Measurements from ENCODE around the gene OLA1. TPM values are rescaled to one million over a fixed set of nuclear protein-coding genes. Genes with fewer than 3 reads are reported as not detected.

The OLA1 gene
- total and polyA plus RNA-seq, 2 of the 4 experiments (the other 2 are of a cell fraction): 54.7 to 71.2 TPM

DNA sequence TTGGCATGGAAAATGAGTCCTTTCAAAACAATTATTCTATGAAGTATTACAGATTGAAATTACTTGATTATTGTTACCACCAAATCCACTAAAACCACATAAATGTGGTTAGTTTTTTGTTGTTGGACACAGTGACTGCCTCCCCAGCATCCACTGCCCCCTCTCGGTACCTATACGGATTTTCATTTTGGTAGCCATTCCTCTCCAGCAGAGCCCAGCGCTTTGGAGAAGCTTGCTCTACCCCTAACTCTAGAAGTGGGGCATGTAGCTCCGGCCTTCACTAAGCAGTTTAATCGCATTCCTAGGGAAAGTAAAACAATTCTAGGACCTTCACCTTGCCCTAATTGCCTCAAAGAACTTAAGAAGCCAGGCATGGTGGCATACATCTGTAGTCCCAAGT, 24.2 kb downstream of the OLA1 start:
- no peak overlapping the region for H2AK9ac ChIP-seq (replicated peaks; ENCODE audit: low read depth, low read length, poor library complexity)
- TF ChIP-seq RCOR1 (IDR thresholded peaks at IDR 0.05; ENCODE audit: insufficient replicate concordance, low read length): no peak
- TF ChIP-seq POLR2A (IDR thresholded peaks at IDR 0.05; ENCODE audit: low read depth, low read length): no peak
- TF ChIP-seq, protein P1, sequence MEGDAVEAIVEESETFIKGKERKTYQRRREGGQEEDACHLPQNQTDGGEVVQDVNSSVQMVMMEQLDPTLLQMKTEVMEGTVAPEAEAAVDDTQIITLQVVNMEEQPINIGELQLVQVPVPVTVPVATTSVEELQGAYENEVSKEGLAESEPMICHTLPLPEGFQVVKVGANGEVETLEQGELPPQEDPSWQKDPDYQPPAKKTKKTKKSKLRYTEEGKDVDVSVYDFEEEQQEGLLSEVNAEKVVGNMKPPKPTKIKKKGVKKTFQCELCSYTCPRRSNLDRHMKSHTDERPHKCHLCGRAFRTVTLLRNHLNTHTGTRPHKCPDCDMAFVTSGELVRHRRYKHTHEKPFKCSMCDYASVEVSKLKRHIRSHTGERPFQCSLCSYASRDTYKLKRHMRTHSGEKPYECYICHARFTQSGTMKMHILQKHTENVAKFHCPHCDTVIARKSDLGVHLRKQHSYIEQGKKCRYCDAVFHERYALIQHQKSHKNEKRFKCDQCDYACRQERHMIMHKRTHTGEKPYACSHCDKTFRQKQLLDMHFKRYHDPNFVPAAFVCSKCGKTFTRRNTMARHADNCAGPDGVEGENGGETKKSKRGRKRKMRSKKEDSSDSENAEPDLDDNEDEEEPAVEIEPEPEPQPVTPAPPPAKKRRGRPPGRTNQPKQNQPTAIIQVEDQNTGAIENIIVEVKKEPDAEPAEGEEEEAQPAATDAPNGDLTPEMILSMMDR (conservative IDR thresholded peaks at IDR 0.05; ENCODE audit: low read depth, low read length): no peak
- TF ChIP-seq MAFK (IDR thresholded peaks at IDR 0.05; ENCODE audit: low read depth, low read length): no peak
- TF ChIP-seq BHLHE40 (IDR thresholded peaks at IDR 0.05; ENCODE audit: low read depth, low read length): no peak
- no peak for TF ChIP-seq MXI1 (IDR thresholded peaks at IDR 0.05; ENCODE audit: borderline replicate concordance, low read depth, low read length)
- TF ChIP-seq RAD21 (IDR thresholded peaks at IDR 0.05; ENCODE audit: low read length): no peak
- TF ChIP-seq SMC3 (IDR thresholded peaks at IDR 0.05; ENCODE audit: low read depth, low read length): no peak
- no peak for TF ChIP-seq NFE2L2 (IDR thresholded peaks at IDR 0.05; ENCODE audit: low read depth, low read length)
- TF ChIP-seq, protein P2, sequence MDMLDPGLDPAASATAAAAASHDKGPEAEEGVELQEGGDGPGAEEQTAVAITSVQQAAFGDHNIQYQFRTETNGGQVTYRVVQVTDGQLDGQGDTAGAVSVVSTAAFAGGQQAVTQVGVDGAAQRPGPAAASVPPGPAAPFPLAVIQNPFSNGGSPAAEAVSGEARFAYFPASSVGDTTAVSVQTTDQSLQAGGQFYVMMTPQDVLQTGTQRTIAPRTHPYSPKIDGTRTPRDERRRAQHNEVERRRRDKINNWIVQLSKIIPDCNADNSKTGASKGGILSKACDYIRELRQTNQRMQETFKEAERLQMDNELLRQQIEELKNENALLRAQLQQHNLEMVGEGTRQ (IDR thresholded peaks at IDR 0.05; ENCODE audit: low read depth, low read length): no peak
- TF ChIP-seq RFX5 (IDR thresholded peaks at IDR 0.05; ENCODE audit: low read depth, low read length): no peak
- no peak for TF ChIP-seq FOS (IDR thresholded peaks at IDR 0.05; ENCODE audit: low read depth, low read length)
- TF ChIP-seq CHD1 (IDR thresholded peaks at IDR 0.05; ENCODE audit: low read depth, low read length): no peak
- in situ Hi-C loops (cut with MboI; ENCODE audit: low sequenced_read_pairs): no loop called here
- H4K20me1 ChIP-seq (ENCODE audit: insufficient read depth, low read length): no peaks in the 10 kb centered on the region
- no CpG with 5 or more reads among the region's 5 CpGs for WGBS, 2 experiments (ENCODE audit: extremely low coverage in 2 of 2, insufficient read length in 1 of 2)
- no peak overlapping the region for H3K18ac ChIP-seq (ENCODE audit: low read depth, low read length)
- no peak overlapping the region for H3K9ac ChIP-seq (ENCODE audit: low read depth, low read length)
- no peaks in the 10 kb centered on the region for H3K4me1 ChIP-seq (ENCODE audit: control insufficient read depth, insufficient read depth, low read length)
- no peak overlapping the region for H3K56ac ChIP-seq (ENCODE audit: extremely low read depth, insufficient read depth, low read length)
- H4K5ac ChIP-seq (ENCODE audit: low read depth, low read length): no peak overlapping the region
- H3K4me3 ChIP-seq (ENCODE audit: insufficient read depth, low read depth, low read length): no peak overlapping the region
- H2AFZ ChIP-seq (replicated peaks; ENCODE audit: low read length, poor library complexity): no peak overlapping the region
- dilution Hi-C loops (cut with HindIII; ENCODE audit: low sequenced_read_pairs, unreplicated experiment): no loop called here
- H4K8ac ChIP-seq (ENCODE audit: low read depth in 2 of 2, low read length in 2 of 2): no peak overlapping the region
- no peaks in the 10 kb centered on the region for H3K27me3 ChIP-seq (ENCODE audit: control insufficient read depth, insufficient read depth, low read length)
- H3K4ac ChIP-seq (ENCODE audit: low read depth, low read length): no peak overlapping the region
- peaks cover 16 to 20% of the 10 kb centered on the region in 2 experiments; a peak in 3 of 4 replicates for H3K79me1 ChIP-seq (ENCODE audit: low read depth in 1 of 2, low read length in 2 of 2)
- H2BK20ac ChIP-seq (ENCODE audit: low read depth, low read length): no peak overlapping the region
- no peak overlapping the region for H3K23ac ChIP-seq (ENCODE audit: low read depth, low read length)
- no peak overlapping the region for H2BK5ac ChIP-seq (ENCODE audit: low read depth, low read length, poor library complexity, severe bottlenecking)
- no peaks in the 10 kb centered on the region for H3K9me3 ChIP-seq (ENCODE audit: control insufficient read depth, insufficient read depth, low read length)
- H3K36me3 ChIP-seq (ENCODE audit: control insufficient read depth, insufficient read depth, low read length): peaks cover 5% of the 10 kb centered on the region
- no peak overlapping the region for H2BK15ac ChIP-seq (ENCODE audit: low read depth, low read length)
- no peak overlapping the region for H2AK5ac ChIP-seq (ENCODE audit: low read depth, low read length)
- no TSS peak for BruUV-seq (replicated peaks)
- H3K4me2 ChIP-seq (ENCODE audit: low read depth, low read length): no peak overlapping the region
- H2BK120ac ChIP-seq (ENCODE audit: low read depth, low read length): no peak overlapping the region
- H3K9me1 ChIP-seq (ENCODE audit: insufficient read depth, low read length): no peaks in the 10 kb centered on the region
- ATAC-seq (ENCODE audit: low read depth) (no peak), DNase-seq (no peak)
- H4K91ac ChIP-seq (ENCODE audit: insufficient read depth, low read depth, low read length): no peak overlapping the region
- no peak overlapping the region for H3K14ac ChIP-seq (replicated peaks; ENCODE audit: low read depth, low read length)
- ChIA-PET POLR2A (ENCODE audit: unreplicated experiment) (no interaction called here), CTCF (no interaction called here)
- intact Hi-C loops (cut with micrococcal nuclease): no loop called here
- no peak overlapping the region for H3K27ac ChIP-seq (ENCODE audit: insufficient read depth, low read length)

Data from IMR-90 (cell line).